Mesothelial cell of epicardium (in vitro differentiated cells): Measurements from ENCODE around the gene PRR23C. TPM values are rescaled to one million over a fixed set of nuclear protein-coding genes. Genes with fewer than 3 reads are reported as not detected.
"Not testable (repeated sequence)": the region's sequence is repeated elsewhere in the genome, so short reads cannot be mapped to it uniquely, and the experiment has no call there.

ENCODE experiments used
- DNase-seq, 2 experiments: peaks; one replicate each; pipeline ENCODE4 v3.0.0; 2021; ENCODE audit warnings: low spot score in 2 of 2; ENCODE audit not compliant: unreplicated experiment in 2 of 2
- H3K27ac Mint-ChIP-seq: 2 replicates; pipeline ENCODE4 v1.8.0; 2021; ENCODE audit warnings: mixed read lengths
- H3K27me3 Mint-ChIP-seq: 2 replicates; pipeline ENCODE4 v1.8.0; 2021; ENCODE audit warnings: low read depth, mixed read lengths
- H3K36me3 Mint-ChIP-seq: 2 replicates; pipeline ENCODE4 v1.8.0; 2021; ENCODE audit warnings: mixed read lengths
- H3K4me1 Mint-ChIP-seq: 2 replicates; pipeline ENCODE4 v1.8.0; 2021; ENCODE audit warnings: mixed read lengths
- H3K4me3 Mint-ChIP-seq: 2 replicates; pipeline ENCODE4 v1.8.0; 2021; ENCODE audit warnings: mild to moderate bottlenecking, moderate library complexity, mixed read lengths
- H3K9me3 Mint-ChIP-seq: 2 replicates; pipeline ENCODE4 v1.8.0; 2021; ENCODE audit warnings: mixed read lengths
- total RNA-seq: library from RNA; stranded (reverse); gene quantifications from 3 replicates; pipeline ENCODE4 v1.2.1, GENCODE V29; 2021
- TF ChIP-seq, protein P1 (sequence below): fragments of 200-600 bp; sonication (generic); IDR thresholded peaks from one replicate; pipeline ENCODE4 v1.5.0; 2021; ENCODE audit warnings: antibody characterized with exemption; ENCODE audit not compliant: unreplicated experiment

PRR23C gene
- total RNA-seq, 1 donor from 2014 or later: not detected

GRCh38 chr3:139032326-139033002 lies 12.2 kb downstream of the PRR23C start:
- H3K4me3 Mint-ChIP-seq: no peak overlapping the region
- no peaks in the 10 kb centered on the region for H3K4me1 Mint-ChIP-seq
- TF ChIP-seq, protein P1, sequence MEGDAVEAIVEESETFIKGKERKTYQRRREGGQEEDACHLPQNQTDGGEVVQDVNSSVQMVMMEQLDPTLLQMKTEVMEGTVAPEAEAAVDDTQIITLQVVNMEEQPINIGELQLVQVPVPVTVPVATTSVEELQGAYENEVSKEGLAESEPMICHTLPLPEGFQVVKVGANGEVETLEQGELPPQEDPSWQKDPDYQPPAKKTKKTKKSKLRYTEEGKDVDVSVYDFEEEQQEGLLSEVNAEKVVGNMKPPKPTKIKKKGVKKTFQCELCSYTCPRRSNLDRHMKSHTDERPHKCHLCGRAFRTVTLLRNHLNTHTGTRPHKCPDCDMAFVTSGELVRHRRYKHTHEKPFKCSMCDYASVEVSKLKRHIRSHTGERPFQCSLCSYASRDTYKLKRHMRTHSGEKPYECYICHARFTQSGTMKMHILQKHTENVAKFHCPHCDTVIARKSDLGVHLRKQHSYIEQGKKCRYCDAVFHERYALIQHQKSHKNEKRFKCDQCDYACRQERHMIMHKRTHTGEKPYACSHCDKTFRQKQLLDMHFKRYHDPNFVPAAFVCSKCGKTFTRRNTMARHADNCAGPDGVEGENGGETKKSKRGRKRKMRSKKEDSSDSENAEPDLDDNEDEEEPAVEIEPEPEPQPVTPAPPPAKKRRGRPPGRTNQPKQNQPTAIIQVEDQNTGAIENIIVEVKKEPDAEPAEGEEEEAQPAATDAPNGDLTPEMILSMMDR: no peak
- H3K27me3 Mint-ChIP-seq: peaks cover 25% of the 10 kb centered on the region
- no peaks in the 10 kb centered on the region for H3K36me3 Mint-ChIP-seq
- peaks cover 29% of the 10 kb centered on the region for H3K9me3 Mint-ChIP-seq
- DNase-seq: no peak
- no peak overlapping the region for H3K27ac Mint-ChIP-seq

DNA sequence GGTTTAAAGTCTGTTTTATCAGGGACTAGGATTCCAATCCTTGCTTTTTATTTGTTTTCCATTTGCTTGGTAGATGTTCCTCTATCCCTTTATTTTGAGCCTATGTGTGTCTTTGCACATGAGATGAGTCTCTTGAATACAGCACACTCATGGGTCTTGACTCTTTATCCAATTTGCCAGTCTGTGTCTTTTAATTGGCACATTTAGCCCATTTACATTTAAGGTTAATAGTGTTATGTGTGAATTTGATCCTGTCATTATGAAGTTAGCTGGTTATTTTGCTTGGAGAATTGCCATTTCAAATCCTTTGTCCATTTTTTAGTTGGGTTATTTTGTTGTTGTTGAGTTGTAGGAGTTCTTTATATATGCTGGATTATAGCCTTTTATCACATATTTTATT lies 14.1 kb downstream of the PRR23C start:
- DNase-seq, H3K27ac Mint-ChIP-seq, H3K4me3 Mint-ChIP-seq, H3K36me3 Mint-ChIP-seq, H3K4me1 Mint-ChIP-seq: not testable (repeated sequence)
- H3K27me3 Mint-ChIP-seq: peaks cover 20% of the 10 kb centered on the region
- peaks cover 29% of the 10 kb centered on the region for H3K9me3 Mint-ChIP-seq

DNA sequence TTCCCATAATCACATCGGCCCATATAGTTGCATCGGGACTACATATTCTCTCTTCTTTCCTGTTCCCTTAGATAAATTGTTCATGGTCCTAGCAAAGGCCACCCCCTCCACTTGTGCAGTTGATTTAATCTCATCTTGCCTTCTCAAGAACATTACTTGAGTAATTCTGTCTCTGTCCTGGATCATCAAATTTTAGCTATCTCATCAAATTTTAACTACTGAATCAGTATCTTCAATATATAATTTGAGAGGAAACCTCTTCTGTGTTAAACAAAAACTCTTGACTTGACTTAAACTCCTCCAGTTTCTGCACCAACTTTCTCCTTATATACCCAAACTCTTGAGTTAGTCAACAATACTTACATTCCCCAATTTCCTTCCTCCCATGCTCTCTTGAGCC lies 19.7 kb downstream of the PRR23C start:
- DNase-seq: no peak
- Mint-ChIP-seq H3K27me3 (peaks cover 5% of the 10 kb centered on the region), H3K36me3 (no peaks in the 10 kb centered on the region), H3K4me1 (no peaks in the 10 kb centered on the region), H3K4me3 (no peak overlapping the region), H3K27ac (no peak overlapping the region), H3K9me3 (peaks cover 13% of the 10 kb centered on the region)
- TF ChIP-seq, protein P1: no peak

DNA sequence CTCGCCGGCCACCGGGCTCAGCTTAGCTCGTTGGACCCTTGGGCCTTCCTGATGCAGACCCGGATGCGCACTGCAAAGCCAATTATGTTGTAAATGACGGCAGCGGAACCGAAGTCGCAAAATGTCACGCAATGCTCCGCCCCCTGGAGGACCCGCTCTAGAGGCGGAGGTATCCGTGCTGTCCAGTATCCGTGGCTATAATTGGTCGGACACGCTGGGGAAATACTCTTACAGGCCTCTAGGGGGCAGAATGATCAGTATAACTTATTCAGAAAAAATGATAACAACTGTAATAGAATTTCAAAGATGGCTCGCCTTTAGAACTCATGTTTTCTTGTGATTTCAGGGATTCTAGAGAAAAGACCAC lies 23.8 kb downstream of the PRR23C start, which contains the start of gene PRR23B:
TSS of gene PRR23B (minus strand) at position 59 of the 367 bp plus-strand sequence. CDS start 265 bp downstream, outside the sequence.
- Mint-ChIP-seq H3K4me3 (no peak within 1 kb of the TSS), H3K4me1 (no peaks in the 10 kb centered on the region), H3K36me3 (peaks cover 6% of the 10 kb centered on the region), H3K9me3 (peaks cover 16% of the 10 kb centered on the region), H3K27me3 (no peaks in the 10 kb centered on the region), H3K27ac (no peak within 1 kb of the TSS)
- DNase-seq: no peak
- TF ChIP-seq, protein P1: peak; percentile 28

- Mint-ChIP-seq H3K4me1 (no peaks in the 10 kb centered on the region), H3K4me3 (no peak overlapping the region), H3K9me3 (peaks cover 16% of the 10 kb centered on the region), H3K36me3 (peaks cover 6% of the 10 kb centered on the region), H3K27ac (no peak overlapping the region), H3K27me3 (no peaks in the 10 kb centered on the region)
- no peak for DNase-seq
- TF ChIP-seq, protein P1: no peak
Observed at GRCh38 chr3:139020036-139020867, 24.4 kb downstream of the PRR23C start.

GRCh38 chr3:139016430-139017048 lies 28.2 kb downstream of the PRR23C start:
- Mint-ChIP-seq H3K9me3 (peaks cover 29% of the 10 kb centered on the region), H3K4me1 (no peaks in the 10 kb centered on the region), H3K4me3 (no peak overlapping the region), H3K27ac (no peak overlapping the region), H3K27me3 (no peaks in the 10 kb centered on the region), H3K36me3 (peaks cover 6% of the 10 kb centered on the region)
- TF ChIP-seq, protein P1: no peak
- DNase-seq: no peak
